ENCODE results near the gene ARPC4.

- TF ChIP-seq, protein P1, sequence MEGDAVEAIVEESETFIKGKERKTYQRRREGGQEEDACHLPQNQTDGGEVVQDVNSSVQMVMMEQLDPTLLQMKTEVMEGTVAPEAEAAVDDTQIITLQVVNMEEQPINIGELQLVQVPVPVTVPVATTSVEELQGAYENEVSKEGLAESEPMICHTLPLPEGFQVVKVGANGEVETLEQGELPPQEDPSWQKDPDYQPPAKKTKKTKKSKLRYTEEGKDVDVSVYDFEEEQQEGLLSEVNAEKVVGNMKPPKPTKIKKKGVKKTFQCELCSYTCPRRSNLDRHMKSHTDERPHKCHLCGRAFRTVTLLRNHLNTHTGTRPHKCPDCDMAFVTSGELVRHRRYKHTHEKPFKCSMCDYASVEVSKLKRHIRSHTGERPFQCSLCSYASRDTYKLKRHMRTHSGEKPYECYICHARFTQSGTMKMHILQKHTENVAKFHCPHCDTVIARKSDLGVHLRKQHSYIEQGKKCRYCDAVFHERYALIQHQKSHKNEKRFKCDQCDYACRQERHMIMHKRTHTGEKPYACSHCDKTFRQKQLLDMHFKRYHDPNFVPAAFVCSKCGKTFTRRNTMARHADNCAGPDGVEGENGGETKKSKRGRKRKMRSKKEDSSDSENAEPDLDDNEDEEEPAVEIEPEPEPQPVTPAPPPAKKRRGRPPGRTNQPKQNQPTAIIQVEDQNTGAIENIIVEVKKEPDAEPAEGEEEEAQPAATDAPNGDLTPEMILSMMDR (IDR thresholded peaks at IDR 0.05), result no peak
- no peak for TF ChIP-seq POLR2AphosphoS5 (IDR thresholded peaks at IDR 0.05)
- no peak for TF ChIP-seq EP300 (IDR thresholded peaks at IDR 0.05)
Measured at GRCh38 chr3:9812870-9813483, 20.1 kb downstream of the ARPC4 start.

Data from upper lobe of left lung (tissue), 4 donors.